MCF 10A (cell line): ENCODE measurements around the gene PPP1R12B. TPM values are rescaled to one million over a fixed set of nuclear protein-coding genes. Genes with fewer than 3 reads are reported as not detected.
A peak's percentile ranks its signal among the peaks of the same experiment; 100 is the strongest.

Experiments used
- BruUV-seq: library from RNA; stranded (reverse); fragments of 400-500 nt; replicated peaks from 2 replicates; lab custom pipeline; 2021; lab: Mats Ljungman, UMichigan
- CTCF ChIA-PET: fragments of 300-600 bp; sonication (Branson Sonifier 250); formaldehyde crosslinking; extraction: SDS; loops from one replicate; lab custom pipeline; 2021; ENCODE audit warnings: antibody characterized with exemption, inconsistent platforms; lab: Yijun Ruan, JAX
- POLR2A ChIA-PET: fragments of 300-600, 350-650 bp; sonication (Branson Sonifier 250); formaldehyde crosslinking; extraction: SDS; loops from one replicate; lab custom pipeline; 2020; ENCODE audit warnings: antibody characterized with exemption, inconsistent platforms; lab: Yijun Ruan, JAX
- DNase-seq: peaks from one replicate; pipeline ENCODE4 v3.0.0-alpha.2; 2018; ENCODE audit not compliant: unreplicated experiment
- H3K27ac Mint-ChIP-seq: one replicate; pipeline ENCODE4 v1.8.0; 2022; ENCODE audit warnings: mild to moderate bottlenecking, low read depth, mixed read lengths; ENCODE audit not compliant: unreplicated experiment
- H3K27me3 Mint-ChIP-seq: one replicate; pipeline ENCODE4 v1.8.0; 2022; ENCODE audit warnings: mixed read lengths; ENCODE audit not compliant: insufficient read depth, unreplicated experiment
- H3K36me3 Mint-ChIP-seq: one replicate; pipeline ENCODE4 v1.8.0; 2022; ENCODE audit warnings: mild to moderate bottlenecking, moderate library complexity, mixed read lengths; ENCODE audit not compliant: insufficient read depth, unreplicated experiment
- H3K4me1 Mint-ChIP-seq: one replicate; pipeline ENCODE4 v1.8.0; 2022; ENCODE audit warnings: mixed read lengths; ENCODE audit not compliant: insufficient read depth, unreplicated experiment
- H3K4me3 Mint-ChIP-seq: one replicate; pipeline ENCODE4 v1.8.0; 2022; ENCODE audit warnings: mild to moderate bottlenecking, moderate library complexity, mixed read lengths; ENCODE audit not compliant: unreplicated experiment
- H3K9me3 Mint-ChIP-seq: one replicate; pipeline ENCODE4 v1.8.0; 2022; ENCODE audit warnings: mixed read lengths; ENCODE audit not compliant: unreplicated experiment
- intact Hi-C: fragments of 100-400 bp; cut with micrococcal nuclease; formaldehyde crosslinking; loops from 2 replicates; pipeline ENCODE4 v1.14.1; 2022
- total RNA-seq: library from RNA; stranded (reverse); gene quantifications from 2 replicates; pipeline ENCODE4 v1.2.3, GENCODE V29; 2022
- TF ChIP-seq, protein P1 (sequence below): fragments of 200-600 bp; IDR thresholded peaks from one replicate; pipeline ENCODE4 v1.8.0; 2022; ENCODE audit warnings: antibody characterized with exemption, mild to moderate bottlenecking; ENCODE audit not compliant: unreplicated experiment

Gene PPP1R12B
- total RNA-seq, 1 experiment from 2014 or later = 33.8 TPM

- Mint-ChIP-seq H3K27me3 (no peaks in the 10 kb centered on the region), H3K9me3 (no peaks in the 10 kb centered on the region), H3K27ac (no peak overlapping the region), H3K4me1 (no peaks in the 10 kb centered on the region), H3K36me3 (no peaks in the 10 kb centered on the region), H3K4me3 (no peak overlapping the region)
- intact Hi-C loops = no loop called here
- DNase-seq = no peak
- TF ChIP-seq, protein P1, sequence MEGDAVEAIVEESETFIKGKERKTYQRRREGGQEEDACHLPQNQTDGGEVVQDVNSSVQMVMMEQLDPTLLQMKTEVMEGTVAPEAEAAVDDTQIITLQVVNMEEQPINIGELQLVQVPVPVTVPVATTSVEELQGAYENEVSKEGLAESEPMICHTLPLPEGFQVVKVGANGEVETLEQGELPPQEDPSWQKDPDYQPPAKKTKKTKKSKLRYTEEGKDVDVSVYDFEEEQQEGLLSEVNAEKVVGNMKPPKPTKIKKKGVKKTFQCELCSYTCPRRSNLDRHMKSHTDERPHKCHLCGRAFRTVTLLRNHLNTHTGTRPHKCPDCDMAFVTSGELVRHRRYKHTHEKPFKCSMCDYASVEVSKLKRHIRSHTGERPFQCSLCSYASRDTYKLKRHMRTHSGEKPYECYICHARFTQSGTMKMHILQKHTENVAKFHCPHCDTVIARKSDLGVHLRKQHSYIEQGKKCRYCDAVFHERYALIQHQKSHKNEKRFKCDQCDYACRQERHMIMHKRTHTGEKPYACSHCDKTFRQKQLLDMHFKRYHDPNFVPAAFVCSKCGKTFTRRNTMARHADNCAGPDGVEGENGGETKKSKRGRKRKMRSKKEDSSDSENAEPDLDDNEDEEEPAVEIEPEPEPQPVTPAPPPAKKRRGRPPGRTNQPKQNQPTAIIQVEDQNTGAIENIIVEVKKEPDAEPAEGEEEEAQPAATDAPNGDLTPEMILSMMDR = no peak
- BruUV-seq = no TSS peak
- ChIA-PET CTCF (interaction anchor here (0.6 to 25.4 kb wide), 10 partner anchors 8 to 380 kb away, joined by 3 to 954 read pairs (median 4); partner anchors contain the start of gene LGR6), POLR2A (interaction anchor here (0.7 to 1.1 kb wide), 2 partner anchors 8 to 19 kb away, joined by 3 to 5 read pairs; partner anchors contain the start of gene UBE2T)
Observed at GRCh38 chr1:202323731-202324130, 24.8 kb upstream of the PPP1R12B start.

- no peaks in the 10 kb centered on the region for H3K9me3 Mint-ChIP-seq
- CTCF ChIA-PET = interaction anchor here (0.6 to 25.4 kb wide), 7 partner anchors 9 to 428 kb away, joined by 3 to 954 read pairs (median 6); partner anchors contain the start of gene LGR6
- TF ChIP-seq, protein P1 = no peak
Observed at GRCh38 chr1:202324646-202325045, 23.9 kb upstream of the PPP1R12B start.

DNA sequence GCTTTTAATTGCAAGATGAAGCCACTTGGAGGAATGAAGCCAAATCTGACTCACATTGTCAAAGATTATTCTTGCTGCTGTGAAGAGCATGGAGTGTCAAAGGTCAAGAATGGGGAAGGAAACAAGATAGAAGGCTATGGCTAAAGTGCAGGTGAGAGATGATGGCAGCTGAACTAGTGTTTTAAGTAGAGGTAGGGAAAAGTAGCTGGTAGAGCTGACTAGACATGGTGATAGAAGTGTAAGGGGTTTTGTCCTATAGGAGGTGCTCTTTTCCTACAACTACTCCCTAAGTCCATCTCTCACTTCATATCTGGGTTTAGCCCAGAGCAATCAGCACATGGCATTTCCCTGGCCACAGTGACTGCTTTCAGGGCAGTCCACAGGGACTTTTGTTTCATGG is 18.6 kb upstream of the PPP1R12B start:
- ChIA-PET CTCF (interaction anchor here (1.0 to 25.4 kb wide), 6 partner anchors 12 to 137 kb away, joined by 3 to 954 read pairs (median 9); partner anchors contain the start of genes LGR6 and UBE2T), POLR2A (interaction anchor here (0.7 to 3.6 kb wide), 3 partner anchors 12 to 20 kb away, joined by 3 to 16 read pairs (median 3); partner anchors contain the start of gene UBE2T)
- Mint-ChIP-seq H3K27me3 (no peaks in the 10 kb centered on the region), H3K4me3 (no peak overlapping the region), H3K9me3 (no peaks in the 10 kb centered on the region), H3K27ac (no peak overlapping the region), H3K4me1 (no peaks in the 10 kb centered on the region), H3K36me3 (peaks cover 42% of the 10 kb centered on the region)
- TF ChIP-seq, protein P1 = peak; percentile 17
- no peak for DNase-seq
- intact Hi-C loops = no loop called here
- BruUV-seq = no TSS peak

More at GRCh38 chr1:202324646-202325045, 23.9 kb upstream of the PPP1R12B start:
- POLR2A ChIA-PET = interaction anchor here (0.5 to 1.1 kb wide), 3 partner anchors 18 to 1524 kb away, joined by 3 to 5 read pairs (median 5); partner anchors contain the start of gene UBE2T
- H3K27ac Mint-ChIP-seq = no peak overlapping the region
- no peaks in the 10 kb centered on the region for H3K27me3 Mint-ChIP-seq
- no TSS peak for BruUV-seq
- no peak overlapping the region for H3K4me3 Mint-ChIP-seq
- H3K4me1 Mint-ChIP-seq = no peaks in the 10 kb centered on the region
- no peak for DNase-seq
- no peaks in the 10 kb centered on the region for H3K36me3 Mint-ChIP-seq
- intact Hi-C loops = no loop called here

DNA sequence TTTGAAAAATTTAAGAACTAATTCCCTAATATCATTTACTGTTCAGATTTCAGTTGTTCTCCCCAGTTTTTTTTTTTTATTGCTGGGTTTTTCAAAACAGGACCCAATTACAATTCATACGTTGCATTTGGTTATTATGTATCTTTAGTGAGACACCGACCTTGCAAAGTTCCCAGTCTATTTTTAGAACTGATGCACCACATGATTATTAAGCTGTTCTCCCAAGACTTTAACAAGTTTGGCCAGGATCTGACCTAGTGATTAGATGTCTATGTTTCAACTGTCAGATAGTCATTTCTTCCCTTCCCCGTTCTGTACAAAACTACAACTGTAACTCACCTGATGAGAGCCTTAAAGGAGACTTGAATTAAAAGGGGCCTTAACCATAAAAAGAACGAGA is 14.6 kb upstream of the PPP1R12B start:
- CTCF ChIA-PET = interaction anchor here (0.6 to 25.4 kb wide), 8 partner anchors 17 to 385 kb away, joined by 3 to 954 read pairs (median 3); partner anchors contain the start of gene LGR6
- Mint-ChIP-seq H3K9me3 (no peaks in the 10 kb centered on the region), H3K36me3 (peaks cover 62% of the 10 kb centered on the region), H3K27me3 (no peaks in the 10 kb centered on the region), H3K4me1 (no peaks in the 10 kb centered on the region), H3K27ac (no peak overlapping the region), H3K4me3 (no peak overlapping the region)
- POLR2A ChIA-PET = no interaction called here
- TF ChIP-seq, protein P1 = no peak
- intact Hi-C loops = no loop called here
- no peak for DNase-seq
- BruUV-seq = no TSS peak
